ENCODE results near the gene SLIT2.

SLIT2 gene

GRCh38 chr4:20292739-20293138 is 41.0 kb downstream of the SLIT2 start:
- intact Hi-C loops (cut with DNase I) = no loop called here
- DNase-seq = no peak

GRCh38 chr4:20297261-20297660 is 45.6 kb downstream of the SLIT2 start:
- intact Hi-C loops (cut with DNase I) = no loop called here
- DNase-seq = no peak

GRCh38 chr4:20297783-20298182 is 46.1 kb downstream of the SLIT2 start:
- DNase-seq = no peak
- intact Hi-C loops (cut with DNase I) = no loop called here

- intact Hi-C loops (cut with DNase I) = no loop called here
- DNase-seq = no peak
These were observed 46.8 kb downstream of the SLIT2 start for GRCh38 chr4:20298455-20298854.

- DNase-seq = no peak
- intact Hi-C loops (cut with DNase I) = no loop called here
These were observed 47.3 kb downstream of the SLIT2 start for GRCh38 chr4:20298986-20299385.

- DNase-seq = peak in 7 of 42 donors; percentile 14 to 77 (median 38)
These were observed 47.8 kb downstream of the SLIT2 start for GRCh38 chr4:20299515-20299914.

GRCh38 chr4:20301161-20301560 is 49.5 kb downstream of the SLIT2 start:
- no peak for DNase-seq
- intact Hi-C loops (cut with DNase I) = loop anchor here (10.0 kb wide), 1 partner anchor 394 kb away; no protein-coding TSS in a partner anchor

More at GRCh38 chr4:20299515-20299914, 47.8 kb downstream of the SLIT2 start:
- intact Hi-C loops (cut with DNase I) = no loop called here

Data from head of caudate nucleus (tissue), 42 donors.